Mucosa of gallbladder (tissue), 1 donor: ENCODE data around the gene FRA10AC1. TPM values are rescaled to one million over a fixed set of nuclear protein-coding genes. Genes with fewer than 3 reads are reported as not detected.

Source experiments
- DNase-seq: peaks from one replicate; pipeline ENCODE4 v3.0.0-alpha.2; 2020; ENCODE audit warnings: low spot score
- total RNA-seq: library from RNA; stranded (reverse); gene quantifications from one replicate; pipeline ENCODE4 v1.2.1, GENCODE V29; 2021
- donor health status: DM: no; HTN: no; CAD: no.

The FRA10AC1 gene
- 12.5 TPM for total RNA-seq

- DNase-seq = peak; percentile 93
Observed at GRCh38 chr10:93702210-93703001, at the start of gene FRA10AC1. Gene FRA10AC1 (minus strand): TSS chr10:93702592. CDS start chr10:93700106, 2,486 bp downstream.

GRCh38 chr10:93751832-93752231 is 49.4 kb upstream of the FRA10AC1 start:
- no peak for DNase-seq

GRCh38 chr10:93751124-93751523 is 48.7 kb upstream of the FRA10AC1 start:
- DNase-seq = no peak

GRCh38 chr10:93749218-93749799 is 46.9 kb upstream of the FRA10AC1 start:
- peak; percentile 15 for DNase-seq

GRCh38 chr10:93746844-93747284 is 44.5 kb upstream of the FRA10AC1 start:
- peak; percentile 63 for DNase-seq

GRCh38 chr10:93745408-93746065 is 43.1 kb upstream of the FRA10AC1 start:
- no peak for DNase-seq

- no peak for DNase-seq
Observed at GRCh38 chr10:93742633-93743349, 40.4 kb upstream of the FRA10AC1 start.

- DNase-seq = no peak
Observed at GRCh38 chr10:93741367-93741766, 39.0 kb upstream of the FRA10AC1 start.

GRCh38 chr10:93726024-93726423 is 23.6 kb upstream of the FRA10AC1 start:
- no peak for DNase-seq

- no peak for DNase-seq
Observed at GRCh38 chr10:93723153-93723552, 20.8 kb upstream of the FRA10AC1 start.

GRCh38 chr10:93722550-93722949 is 20.2 kb upstream of the FRA10AC1 start:
- DNase-seq = no peak

- DNase-seq = no peak
Observed at GRCh38 chr10:93719901-93720300, 17.5 kb upstream of the FRA10AC1 start.

- DNase-seq = no peak
Observed at GRCh38 chr10:93718937-93719725, 16.7 kb upstream of the FRA10AC1 start.

- no peak for DNase-seq
Observed at GRCh38 chr10:93716766-93717165, 14.4 kb upstream of the FRA10AC1 start.

- no peak for DNase-seq
Observed at GRCh38 chr10:93715345-93715744, 13.0 kb upstream of the FRA10AC1 start.

- DNase-seq = no peak
Observed at GRCh38 chr10:93712593-93712992, 10.2 kb upstream of the FRA10AC1 start.

- no peak for DNase-seq
Observed at GRCh38 chr10:93711891-93712290, 9.5 kb upstream of the FRA10AC1 start.

GRCh38 chr10:93710333-93710909 is 8.0 kb upstream of the FRA10AC1 start:
- no peak for DNase-seq

GRCh38 chr10:93707623-93708022 is 5.2 kb upstream of the FRA10AC1 start:
- DNase-seq = no peak

- no peak for DNase-seq
Observed at GRCh38 chr10:93704451-93704850, 2.1 kb upstream of the FRA10AC1 start.

- DNase-seq = no peak
Observed at GRCh38 chr10:93703841-93704240, 1.4 kb upstream of the FRA10AC1 start.
